ENCODE results near the gene DUSP2.

DNA sequence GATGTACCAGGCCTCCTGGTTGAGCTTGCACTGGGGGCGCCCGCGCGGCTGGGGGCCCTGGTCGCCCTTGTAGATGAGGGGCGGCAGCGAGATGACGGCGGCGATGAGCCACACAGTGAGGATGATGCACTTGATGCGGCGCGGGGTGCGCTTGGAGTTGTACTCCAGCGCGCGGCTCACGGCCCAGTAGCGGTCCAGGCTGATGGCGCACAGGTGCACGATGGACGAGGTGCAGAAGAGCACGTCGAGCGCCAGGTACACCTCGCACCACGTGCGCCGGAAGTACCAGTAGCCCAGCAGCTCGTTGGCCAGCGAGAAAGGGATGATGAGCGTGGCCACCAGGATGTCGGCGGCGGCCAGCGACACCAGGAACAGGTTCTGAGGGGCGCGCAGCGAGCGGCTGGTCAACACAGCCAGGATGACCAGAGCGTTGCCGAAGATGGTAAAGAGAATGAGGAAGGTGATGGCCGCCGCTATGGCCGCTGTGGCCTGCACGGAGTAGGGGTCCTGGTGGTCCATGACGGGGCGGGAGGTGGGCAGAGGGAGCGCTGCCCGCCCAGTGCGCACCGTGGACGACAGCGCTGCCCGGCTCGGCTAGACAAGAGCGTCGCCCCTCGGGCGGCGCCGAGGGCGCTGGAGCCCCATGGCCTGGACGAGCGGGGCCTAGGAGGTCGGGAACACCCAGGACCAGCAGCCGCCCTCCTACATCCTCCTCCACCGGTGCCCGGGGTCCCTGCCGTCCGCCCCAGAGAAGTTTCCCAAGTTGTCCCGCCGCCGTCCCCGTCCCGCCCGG is 29.4 kb downstream of the DUSP2 start:
- TF ChIP-seq, protein P1, sequence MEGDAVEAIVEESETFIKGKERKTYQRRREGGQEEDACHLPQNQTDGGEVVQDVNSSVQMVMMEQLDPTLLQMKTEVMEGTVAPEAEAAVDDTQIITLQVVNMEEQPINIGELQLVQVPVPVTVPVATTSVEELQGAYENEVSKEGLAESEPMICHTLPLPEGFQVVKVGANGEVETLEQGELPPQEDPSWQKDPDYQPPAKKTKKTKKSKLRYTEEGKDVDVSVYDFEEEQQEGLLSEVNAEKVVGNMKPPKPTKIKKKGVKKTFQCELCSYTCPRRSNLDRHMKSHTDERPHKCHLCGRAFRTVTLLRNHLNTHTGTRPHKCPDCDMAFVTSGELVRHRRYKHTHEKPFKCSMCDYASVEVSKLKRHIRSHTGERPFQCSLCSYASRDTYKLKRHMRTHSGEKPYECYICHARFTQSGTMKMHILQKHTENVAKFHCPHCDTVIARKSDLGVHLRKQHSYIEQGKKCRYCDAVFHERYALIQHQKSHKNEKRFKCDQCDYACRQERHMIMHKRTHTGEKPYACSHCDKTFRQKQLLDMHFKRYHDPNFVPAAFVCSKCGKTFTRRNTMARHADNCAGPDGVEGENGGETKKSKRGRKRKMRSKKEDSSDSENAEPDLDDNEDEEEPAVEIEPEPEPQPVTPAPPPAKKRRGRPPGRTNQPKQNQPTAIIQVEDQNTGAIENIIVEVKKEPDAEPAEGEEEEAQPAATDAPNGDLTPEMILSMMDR (conservative IDR thresholded peaks at IDR 0.05; ENCODE audit: low read depth, low read length): no peak
- no peak for TF ChIP-seq EZH2 (IDR thresholded peaks at IDR 0.05; ENCODE audit: borderline replicate concordance, low read depth, low read length, poor library complexity, severe bottlenecking)
